Brain microvascular endothelial cell (primary cell): ENCODE results near the gene CERS6.
A peak's percentile ranks its signal among the peaks of the same experiment; 100 is the strongest.

Source experiments
- DNase-seq: peaks from one replicate; pipeline ENCODE4 v3.0.0-alpha.2; 2020
- H3K27ac ChIP-seq: fragments of 250-450 bp; sonication (Bioruptor Pico); 2 replicates; pipeline ENCODE4 v1.5.1; 2020; ENCODE audit warnings: mild to moderate bottlenecking, moderate library complexity
- H3K27me3 ChIP-seq: fragments of 250-450 bp; sonication (Bioruptor Pico); replicated peaks from 2 replicates; pipeline ENCODE4 v1.5.1; 2020; ENCODE audit warnings: mild to moderate bottlenecking
- H3K36me3 ChIP-seq: fragments of 250-450 bp; sonication (Bioruptor Pico); replicated peaks from 2 replicates; pipeline ENCODE4 v1.5.1; 2020; ENCODE audit warnings: mild to moderate bottlenecking
- H3K4me3 ChIP-seq: 2 replicates; pipeline ENCODE4 v1.5.1; 2011; ENCODE audit warnings: low read depth, mild to moderate bottlenecking, control low read depth, low read length, moderate library complexity
- CTCF ChIP-seq: IDR thresholded peaks from 2 replicates; pipeline ENCODE4 v1.5.1; 2011; ENCODE audit warnings: low read depth, mild to moderate bottlenecking, moderate library complexity, low read length, control low read depth, inconsistent platforms; ENCODE audit errors: missing control alignments
- in situ Hi-C: cut with HindIII; loops from 2 replicates; pipeline ENCODE4 v1.10.0; 2017; ENCODE audit warnings: low sequenced_read_pairs, low pct_ligation_motif_present

The CERS6 gene

DNA sequence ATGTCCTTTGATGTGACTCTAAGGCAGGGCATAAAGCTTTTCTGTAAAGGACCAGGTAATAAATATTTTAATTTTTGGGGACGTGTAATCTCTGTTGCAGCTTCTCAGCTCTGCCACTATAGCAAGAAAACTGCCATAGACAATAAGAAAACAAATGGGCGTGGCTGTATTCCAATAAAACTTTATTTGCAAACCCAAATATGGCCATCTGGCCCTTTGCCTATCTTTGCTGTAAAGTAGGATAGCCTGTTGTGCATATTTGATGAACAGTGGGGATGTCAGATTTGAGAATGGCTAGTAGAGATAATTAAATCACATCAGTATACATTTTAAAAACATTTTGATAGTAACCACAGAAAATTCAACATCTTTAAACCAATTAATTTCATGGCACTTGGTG, 250.7 kb downstream of the CERS6 start:
- H3K4me3 ChIP-seq: no peak overlapping the region
- H3K27ac ChIP-seq: no peak overlapping the region
- no peak for TF ChIP-seq CTCF
- in situ Hi-C loops: no loop called here
- no peaks in the 10 kb centered on the region for H3K36me3 ChIP-seq
- no peaks in the 10 kb centered on the region for H3K27me3 ChIP-seq
- no peak for DNase-seq

- no peaks in the 10 kb centered on the region for H3K36me3 ChIP-seq
- no peak for TF ChIP-seq CTCF
- in situ Hi-C loops: no loop called here
- H3K4me3 ChIP-seq: no peak overlapping the region
- no peak overlapping the region for H3K27ac ChIP-seq
- H3K27me3 ChIP-seq: no peaks in the 10 kb centered on the region
- DNase-seq: no peak
These were observed 252.0 kb downstream of the CERS6 start for GRCh38 chr2:168708080-168708479.

- in situ Hi-C loops: no loop called here
- TF ChIP-seq CTCF: no peak
These were observed 254.8 kb downstream of the CERS6 start for GRCh38 chr2:168710754-168711467.

DNA sequence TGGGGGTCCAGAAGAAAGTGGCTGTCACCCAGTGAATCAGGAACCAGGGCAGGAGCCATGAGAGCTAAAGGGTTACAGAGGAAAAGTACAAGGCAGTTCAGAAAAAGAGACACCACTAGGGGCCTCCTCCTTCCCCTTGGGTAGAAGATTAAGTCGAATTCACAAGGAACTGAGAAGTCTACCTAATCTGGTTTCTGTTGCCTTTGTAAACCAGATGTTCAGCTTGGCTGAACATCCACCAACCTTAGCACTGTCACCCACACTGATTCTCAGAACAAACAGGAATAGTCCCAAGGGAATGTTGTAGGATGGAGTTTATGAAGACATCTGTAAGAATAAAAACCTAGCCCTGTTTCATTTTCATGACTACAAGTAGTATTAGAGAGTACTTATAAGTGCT, 256.0 kb downstream of the CERS6 start:
- DNase-seq: no peak
- in situ Hi-C loops: no loop called here
- Histone ChIP-seq H3K36me3 (no peaks in the 10 kb centered on the region), H3K27me3 (no peaks in the 10 kb centered on the region), H3K27ac (no peak overlapping the region), H3K4me3 (no peak overlapping the region)
- TF ChIP-seq CTCF: peak; percentile 34

More at GRCh38 chr2:168710754-168711467, 254.8 kb downstream of the CERS6 start:
- DNase-seq: no peak
- Histone ChIP-seq H3K27ac (no peak overlapping the region), H3K4me3 (no peak overlapping the region), H3K27me3 (no peaks in the 10 kb centered on the region), H3K36me3 (no peaks in the 10 kb centered on the region)

DNA sequence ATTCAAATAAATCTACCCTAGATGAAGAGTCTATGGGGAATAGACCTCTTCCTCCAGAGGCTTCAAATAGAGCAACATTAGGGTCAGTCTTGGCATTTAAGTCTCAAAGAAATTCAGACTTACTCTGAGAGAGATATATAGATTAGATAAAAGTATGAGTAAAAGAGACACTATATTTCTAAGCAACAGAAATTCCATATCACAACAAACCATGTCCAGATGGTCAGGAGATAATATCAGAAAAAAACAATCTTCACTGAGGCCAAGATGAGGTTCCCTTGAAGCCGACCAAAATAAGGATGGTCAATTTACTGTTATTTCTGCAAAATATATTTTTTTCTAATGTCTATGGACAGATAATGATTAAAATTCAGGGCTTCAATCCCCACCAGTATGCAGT, 257.3 kb downstream of the CERS6 start:
- Histone ChIP-seq H3K4me3 (no peak overlapping the region), H3K27ac (no peak overlapping the region), H3K27me3 (no peaks in the 10 kb centered on the region), H3K36me3 (no peaks in the 10 kb centered on the region)
- no peak for DNase-seq
- TF ChIP-seq CTCF: no peak
- in situ Hi-C loops: no loop called here

DNA sequence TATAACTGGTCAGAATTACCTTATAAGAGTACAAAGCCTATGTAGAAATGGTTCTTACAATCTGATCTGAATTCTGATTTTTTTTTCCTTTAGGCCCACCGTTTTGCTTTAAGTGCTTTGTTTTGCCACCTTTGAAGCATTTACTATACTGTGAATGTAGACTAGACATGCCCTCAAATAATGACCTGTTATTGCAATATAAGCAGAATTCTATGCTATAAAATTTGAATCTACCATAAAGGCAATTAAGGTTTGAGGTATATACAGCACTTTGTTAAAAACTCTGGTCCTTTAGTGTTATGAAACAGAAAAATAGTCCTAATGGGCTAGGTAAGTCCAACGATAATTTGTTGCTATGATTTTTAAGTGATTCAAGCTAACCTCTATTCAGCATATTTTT, 259.8 kb downstream of the CERS6 start:
- Histone ChIP-seq H3K27ac (no peak overlapping the region), H3K4me3 (no peak overlapping the region), H3K27me3 (no peaks in the 10 kb centered on the region), H3K36me3 (no peaks in the 10 kb centered on the region)
- no peak for TF ChIP-seq CTCF
- in situ Hi-C loops: no loop called here
- no peak for DNase-seq
